H1 (cell line): ENCODE data around the gene NUP107. TPM values are rescaled to one million over a fixed set of nuclear protein-coding genes. Genes with fewer than 3 reads are reported as not detected.

ENCODE experiments used
- CBX8 ChIP-seq: fragments of 300-800, 300-1000 bp; sonication (generic); IDR thresholded peaks from 2 replicates; pipeline ENCODE4 v1.7.1; 2016; ENCODE audit warnings: low read depth, low read length, borderline replicate concordance
- CTBP2 ChIP-seq: IDR thresholded peaks from 2 replicates; pipeline ENCODE4 v1.7.0; 2011; ENCODE audit warnings: borderline replicate concordance, mild to moderate bottlenecking, moderate library complexity, mixed read lengths, low read length; ENCODE audit not compliant: insufficient read depth, insufficient read length
- GABPA ChIP-seq: IDR thresholded peaks from 2 replicates; pipeline ENCODE4 v1.6.1; 2011; ENCODE audit warnings: mild to moderate bottlenecking, low read length, moderate library complexity, borderline replicate concordance; ENCODE audit not compliant: insufficient read depth
- HDAC2 ChIP-seq, 2 experiments: fragments of 300-600 bp in 1 of 2; sonication (generic) in 1 of 2; IDR thresholded peaks; 2 replicates each; pipeline ENCODE4 v1.6.1; 2011 to 2012; ENCODE audit warnings: low read depth in 2 of 2, low read length in 2 of 2, mild to moderate bottlenecking in 2 of 2, moderate library complexity in 2 of 2, borderline replicate concordance in 1 of 2, inconsistent platforms in 1 of 2
- NRF1 ChIP-seq: IDR thresholded peaks from 2 replicates; pipeline ENCODE4 v1.6.1; 2011; ENCODE audit warnings: mild to moderate bottlenecking, low read depth, low read length, improper control_type of control experiment
- SIX5 ChIP-seq: IDR thresholded peaks from 2 replicates; pipeline ENCODE4 v1.6.1; 2011; ENCODE audit warnings: mild to moderate bottlenecking, low read depth, low read length
- YY1 ChIP-seq: IDR thresholded peaks from 2 replicates; pipeline ENCODE4 v1.6.1; 2011; ENCODE audit warnings: low read depth, mild to moderate bottlenecking, low read length
- polyA plus RNA-seq, 7 experiments: library from polyadenylated mRNA; depleted of rRNA in 3 of 7; stranded (reverse) in 5 of 7; unstranded in 2 of 7; fragments of >200 nt in 5 of 7; fragments of 200-250 nt in 2 of 7; gene quantifications; 1 replicate in 5 of 7; 2 replicates in 1 of 7; 4 replicates in 1 of 7; pipeline versions ENCODE4 v1.2.1 to v1.2.3, GENCODE V29; 2011 to 2013; ENCODE audit warnings: missing spikeins in 2 of 7, mixed read lengths in 2 of 7
- total RNA-seq: library from RNA; stranded (reverse); fragmentation: NEBNext Ultra II Directional; extraction: Animal tissue kit (Norgen Biotek cat#: 25700); gene quantifications from 2 replicates; pipeline ENCODE4 v1.2.1, GENCODE V29; 2021

The NUP107 gene
- total and polyA plus RNA-seq, 2 of the 8 experiments (the other 6 are each of a cell fraction or from before 2014, with no cell fraction given): 46.1 to 141 TPM

GRCh38 chr12:68673788-68674187, 13.0 kb upstream of the NUP107 start (continued):
- TF ChIP-seq CTBP2 (no peak), HDAC2 (IDR thresholded peaks at IDR 0.05; ENCODE audit: borderline replicate concordance in 1 of 2, low read depth in 2 of 2, low read length in 2 of 2) (no peak), YY1 (no peak), NRF1 (no peak), GABPA (no peak), SIX5 (no peak), CBX8 (no peak)
- TF ChIP-seq, all 59 proteins: peak for 0
